Measurements from ENCODE around the gene SLC35E1. TPM values are rescaled to one million over a fixed set of nuclear protein-coding genes. Genes with fewer than 3 reads are reported as not detected.
"Not testable (repeated sequence)": the region's sequence is repeated elsewhere in the genome, so short reads cannot be mapped to it uniquely, and the experiment has no call there.

Gene SLC35E1
- total and polyA plus RNA-seq, 2 donors from 2014 or later, result 19.8 to 47.1 TPM

GRCh38 chr19:16509141-16510061 lies 62.8 kb downstream of the SLC35E1 start:
- Histone ChIP-seq H3K36me3 (ENCODE audit: control insufficient read depth in 2 of 3, insufficient read depth in 3 of 3, low read length in 3 of 3) (peaks cover 0 to 14% (median 10%) of the 10 kb centered on the region in 3 donors), H3K4me3 (ENCODE audit: low read length in 3 of 3) (no peak overlapping the region), H3K27ac (ENCODE audit: low read depth in 2 of 2, low read length in 2 of 2) (no peak overlapping the region), H3K9ac (ENCODE audit: low read length in 3 of 3) (no peak overlapping the region), H3K9me3 (ENCODE audit: control insufficient read depth in 2 of 3, insufficient read depth in 1 of 3, low read length in 3 of 3) (no peaks in the 10 kb centered on the region), H3K4me1 (ENCODE audit: control insufficient read depth in 2 of 3, insufficient read depth in 2 of 3, low read depth in 1 of 3, low read length in 3 of 3) (no peaks in the 10 kb centered on the region), H3K27me3 (ENCODE audit: control insufficient read depth, insufficient read depth, low read length) (no peaks in the 10 kb centered on the region)
- no peak for TF ChIP-seq CTCF (IDR thresholded peaks at IDR 0.05; ENCODE audit: borderline replicate concordance, extremely low read depth, insufficient read depth)
- FAIRE-seq (no peak), DNase-seq (no peak)
- intact Hi-C loops (cut with DNase I), result no loop called here

- Histone ChIP-seq H3K4me1 (ENCODE audit: control insufficient read depth in 2 of 3, insufficient read depth in 2 of 3, low read depth in 1 of 3, low read length in 3 of 3) (no peaks in the 10 kb centered on the region), H3K4me3 (ENCODE audit: low read length in 3 of 3) (no peak overlapping the region), H3K9ac (ENCODE audit: low read length in 3 of 3) (no peak overlapping the region), H3K9me3 (ENCODE audit: control insufficient read depth in 2 of 3, insufficient read depth in 1 of 3, low read length in 3 of 3) (no peaks in the 10 kb centered on the region), H3K36me3 (ENCODE audit: control insufficient read depth in 2 of 3, insufficient read depth in 3 of 3, low read length in 3 of 3) (peaks cover 0 to 20% (median 10%) of the 10 kb centered on the region in 3 donors), H3K27ac (ENCODE audit: low read depth in 2 of 2, low read length in 2 of 2) (no peak overlapping the region), H3K27me3 (ENCODE audit: control insufficient read depth, insufficient read depth, low read length) (no peaks in the 10 kb centered on the region)
- FAIRE-seq (no peak), DNase-seq (no peak)
- intact Hi-C loops (cut with DNase I), result no loop called here
- no peak for TF ChIP-seq CTCF (IDR thresholded peaks at IDR 0.05; ENCODE audit: borderline replicate concordance, extremely low read depth, insufficient read depth)
Measured at GRCh38 chr19:16508546-16508945, 63.7 kb downstream of the SLC35E1 start.

GRCh38 chr19:16506961-16507360 lies 65.3 kb downstream of the SLC35E1 start:
- H3K9me3 ChIP-seq (ENCODE audit: control insufficient read depth in 2 of 3, insufficient read depth in 1 of 3, low read length in 3 of 3), result no peaks in the 10 kb centered on the region
- H3K36me3 ChIP-seq (ENCODE audit: control insufficient read depth in 2 of 3, insufficient read depth in 3 of 3, low read length in 3 of 3), result peaks cover 0 to 23% (median 12%) of the 10 kb centered on the region in 3 donors
- H3K4me3 ChIP-seq (ENCODE audit: low read length in 3 of 3), result no peak overlapping the region
- H3K4me1 ChIP-seq (ENCODE audit: control insufficient read depth in 2 of 3, insufficient read depth in 2 of 3, low read depth in 1 of 3, low read length in 3 of 3), result no peaks in the 10 kb centered on the region
- no peak overlapping the region for H3K9ac ChIP-seq (ENCODE audit: low read length in 3 of 3)
- no peak for TF ChIP-seq CTCF (IDR thresholded peaks at IDR 0.05; ENCODE audit: borderline replicate concordance, extremely low read depth, insufficient read depth)
- H3K27me3 ChIP-seq (ENCODE audit: control insufficient read depth, insufficient read depth, low read length), result no peaks in the 10 kb centered on the region
- FAIRE-seq (no peak), DNase-seq (no peak)
- intact Hi-C loops (cut with DNase I), result no loop called here
- H3K27ac ChIP-seq (ENCODE audit: low read depth in 2 of 2, low read length in 2 of 2), result no peak overlapping the region

GRCh38 chr19:16506161-16506560 lies 66.1 kb downstream of the SLC35E1 start:
- intact Hi-C loops (cut with DNase I), result not testable (repeated sequence)
- peaks cover 0 to 22% (median 12%) of the 10 kb centered on the region in 3 donors for H3K36me3 ChIP-seq (ENCODE audit: control insufficient read depth in 2 of 3, insufficient read depth in 3 of 3, low read length in 3 of 3)

More at GRCh38 chr19:16506161-16506560, 66.1 kb downstream of the SLC35E1 start:
- not testable (repeated sequence) for FAIRE-seq; H3K4me1 ChIP-seq (ENCODE audit: control insufficient read depth in 2 of 3, insufficient read depth in 2 of 3, low read depth in 1 of 3, low read length in 3 of 3); H3K9ac ChIP-seq (ENCODE audit: low read length in 3 of 3); DNase-seq; H3K27ac ChIP-seq (ENCODE audit: low read depth in 2 of 2, low read length in 2 of 2); H3K9me3 ChIP-seq (ENCODE audit: control insufficient read depth in 2 of 3, insufficient read depth in 1 of 3, low read length in 3 of 3); H3K27me3 ChIP-seq (ENCODE audit: control insufficient read depth, insufficient read depth, low read length); H3K4me3 ChIP-seq (ENCODE audit: low read length in 3 of 3)

Data from kidney (tissue), 14 donors.